ENCODE measurements around the gene TMC5. TPM values are rescaled to one million over a fixed set of nuclear protein-coding genes. Genes with fewer than 3 reads are reported as not detected.

The TMC5 gene
- total and polyA plus RNA-seq, 2 of the 13 experiments (the other 11 are each of a cell fraction or from before 2014, with no cell fraction given) = 0.09 to 0.41 TPM

GRCh38 chr16:19463468-19464315 lies 46.0 kb downstream of the TMC5 start:
- intact Hi-C loops (cut with micrococcal nuclease; ENCODE audit: unreplicated experiment) (no loop called here), in situ Hi-C loops (cut with HindIII; ENCODE audit: extremely low pct_ligation_motif_present, low pct_unique_long_range_greater_than_20kb) (no loop called here)
- Histone ChIP-seq H3K4me1 (ENCODE audit: insufficient read depth, low read length) (peaks cover 7% of the 10 kb centered on the region), H3K27ac (ENCODE audit: extremely low read length, insufficient read depth, low read length) (no peak overlapping the region), H3K9ac (ENCODE audit: insufficient read depth, low read depth, low read length) (no peak overlapping the region), H3K79me2 (ENCODE audit: insufficient read depth, low read length) (no peaks in the 10 kb centered on the region), H4K20me1 (ENCODE audit: insufficient read depth, low read length) (no peaks in the 10 kb centered on the region), H3K27me3 (ENCODE audit: control insufficient read depth in 1 of 2, insufficient read depth in 2 of 2, low read length in 2 of 2) (peaks cover 2 to 27% of the 10 kb centered on the region in 2 experiments; a peak in 1 of 5 replicates), H3K4me2 (ENCODE audit: low read depth, low read length) (no peak overlapping the region), H3K36me3 (replicated peaks in 1 of 2; ENCODE audit: control insufficient read depth in 1 of 2, insufficient read depth in 2 of 2, low read length in 2 of 2) (no peaks in the 10 kb centered on the region), H3K4me3 (replicated peaks in 1 of 3; ENCODE audit: insufficient read depth in 1 of 3, low read depth in 2 of 3, low read length in 3 of 3) (no peak overlapping the region), H2AFZ (ENCODE audit: low read length) (no peak overlapping the region), H3K9me3 (ENCODE audit: low read length) (no peaks in the 10 kb centered on the region)
- FAIRE-seq (no peak), DNase-seq (ENCODE audit: low spot score) (no peak), ATAC-seq (no peak)
- BruUV-seq (replicated peaks) = no TSS peak
- WGBS (ENCODE audit: low lambda C conversion rate) = 27% methylated on average over 12 of the region's 12 CpGs
- CTCF ChIA-PET (ENCODE audit: low intra/inter-chr PET ratio, low total read pairs) = no interaction called here
- POLR2A ChIA-PET = no interaction called here
- TF ChIP-seq FOXA3 (CRISPR knock-in tag; IDR thresholded peaks at IDR 0.05) = peak; percentile 35; the same call in 1 of the 2 replicates
- TF ChIP-seq, protein P1, sequence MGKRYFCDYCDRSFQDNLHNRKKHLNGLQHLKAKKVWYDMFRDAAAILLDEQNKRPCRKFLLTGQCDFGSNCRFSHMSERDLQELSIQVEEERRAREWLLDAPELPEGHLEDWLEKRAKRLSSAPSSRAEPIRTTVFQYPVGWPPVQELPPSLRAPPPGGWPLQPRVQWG (CRISPR knock-in tag; IDR thresholded peaks at IDR 0.05; ENCODE audit: borderline replicate concordance, low read depth) = no peak
- no peak for TF ChIP-seq NR1H2 (CRISPR knock-in tag; IDR thresholded peaks at IDR 0.05; ENCODE audit: borderline replicate concordance, low read depth)
- TF ChIP-seq, protein P2, sequence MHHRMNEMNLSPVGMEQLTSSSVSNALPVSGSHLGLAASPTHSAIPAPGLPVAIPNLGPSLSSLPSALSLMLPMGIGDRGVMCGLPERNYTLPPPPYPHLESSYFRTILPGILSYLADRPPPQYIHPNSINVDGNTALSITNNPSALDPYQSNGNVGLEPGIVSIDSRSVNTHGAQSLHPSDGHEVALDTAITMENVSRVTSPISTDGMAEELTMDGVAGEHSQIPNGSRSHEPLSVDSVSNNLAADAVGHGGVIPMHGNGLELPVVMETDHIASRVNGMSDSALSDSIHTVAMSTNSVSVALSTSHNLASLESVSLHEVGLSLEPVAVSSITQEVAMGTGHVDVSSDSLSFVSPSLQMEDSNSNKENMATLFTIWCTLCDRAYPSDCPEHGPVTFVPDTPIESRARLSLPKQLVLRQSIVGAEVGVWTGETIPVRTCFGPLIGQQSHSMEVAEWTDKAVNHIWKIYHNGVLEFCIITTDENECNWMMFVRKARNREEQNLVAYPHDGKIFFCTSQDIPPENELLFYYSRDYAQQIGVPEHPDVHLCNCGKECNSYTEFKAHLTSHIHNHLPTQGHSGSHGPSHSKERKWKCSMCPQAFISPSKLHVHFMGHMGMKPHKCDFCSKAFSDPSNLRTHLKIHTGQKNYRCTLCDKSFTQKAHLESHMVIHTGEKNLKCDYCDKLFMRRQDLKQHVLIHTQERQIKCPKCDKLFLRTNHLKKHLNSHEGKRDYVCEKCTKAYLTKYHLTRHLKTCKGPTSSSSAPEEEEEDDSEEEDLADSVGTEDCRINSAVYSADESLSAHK (CRISPR knock-in tag; IDR thresholded peaks at IDR 0.05; ENCODE audit: borderline replicate concordance) = no peak
- TF ChIP-seq ZBTB8A (CRISPR knock-in tag; IDR thresholded peaks at IDR 0.05; ENCODE audit: borderline replicate concordance, low read depth) = no peak
- no peak for TF ChIP-seq SOX6 (IDR thresholded peaks at IDR 0.05)
- TF ChIP-seq SOX6 (CRISPR knock-in tag; IDR thresholded peaks at IDR 0.05) = no peak
- TF ChIP-seq ATF7 (IDR thresholded peaks at IDR 0.05) = no peak
- no peak for TF ChIP-seq ATF7 (CRISPR knock-in tag; IDR thresholded peaks at IDR 0.05)
- TF ChIP-seq TARDBP (CRISPR knock-in tag; IDR thresholded peaks at IDR 0.05) = no peak
- TF ChIP-seq ZNF644 (CRISPR knock-in tag; IDR thresholded peaks at IDR 0.05; ENCODE audit: low read depth) = peak; percentile 67; the same call in 1 of the 2 replicates
- TF ChIP-seq HNF4G (IDR thresholded peaks at IDR 0.05; ENCODE audit: borderline replicate concordance, low read depth, low read length) = no peak
- no peak for TF ChIP-seq HNF4G (CRISPR knock-in tag; IDR thresholded peaks at IDR 0.05; ENCODE audit: borderline replicate concordance, low read depth)
- TF ChIP-seq TFDP2 (CRISPR knock-in tag; IDR thresholded peaks at IDR 0.05) = no peak
- TF ChIP-seq HMGA1 (CRISPR knock-in tag; conservative IDR thresholded peaks at IDR 0.05) = no peak
- TF ChIP-seq, protein P3, sequence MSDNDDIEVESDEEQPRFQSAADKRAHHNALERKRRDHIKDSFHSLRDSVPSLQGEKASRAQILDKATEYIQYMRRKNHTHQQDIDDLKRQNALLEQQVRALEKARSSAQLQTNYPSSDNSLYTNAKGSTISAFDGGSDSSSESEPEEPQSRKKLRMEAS (IDR thresholded peaks at IDR 0.05) = no peak
- TF ChIP-seq ZBTB4 (CRISPR knock-in tag; IDR thresholded peaks at IDR 0.05; ENCODE audit: borderline replicate concordance) = no peak
